H1 (cell line): ENCODE measurements around the gene NAV3. TPM values are rescaled to one million over a fixed set of nuclear protein-coding genes. Genes with fewer than 3 reads are reported as not detected.

Experiments
- CTCF ChIA-PET: fragments of 300-600 bp; sonication (Branson Sonifier 250); formaldehyde crosslinking; loops from one replicate; lab custom pipeline; 2021; ENCODE audit not compliant: partially characterized antibody; lab: Charles Lee
- POLR2A ChIA-PET: fragments of 300-600 bp; sonication (Branson Sonifier 250); formaldehyde crosslinking; loops from one replicate; lab custom pipeline; 2021; ENCODE audit warnings: inconsistent platforms; ENCODE audit not compliant: partially characterized antibody; lab: Charles Lee
- DNase-seq, 2 experiments: peaks; one replicate each; pipeline versions ENCODE4 v3.0.0 to v3.0.0-alpha.2; 2010 to 2022; ENCODE audit warnings: low spot score in 2 of 2, low read depth in 1 of 2, mixed read lengths in 1 of 2
- FAIRE-seq: peaks from 2 replicates; lab custom pipeline; 2011; peaks lifted over from hg19 to GRCh38; lab: Jason Lieb, UNC
- H2AFZ ChIP-seq: 2 replicates; pipeline ENCODE4 v1.8.1; 2012; ENCODE audit warnings: low read length, inconsistent platforms
- H2AK5ac ChIP-seq: 2 replicates; pipeline ENCODE4 v1.6.1; 2013; ENCODE audit warnings: low read depth, low read length
- H2BK120ac ChIP-seq: replicated peaks from 2 replicates; pipeline ENCODE3; 2013; ENCODE audit warnings: low read depth, low read length, inconsistent platforms
- H2BK12ac ChIP-seq: 2 replicates; pipeline ENCODE4 v1.6.1; 2013; ENCODE audit warnings: low read depth, low read length
- H2BK15ac ChIP-seq: 2 replicates; pipeline ENCODE4 v1.6.1; 2013; ENCODE audit warnings: low read length
- H2BK20ac ChIP-seq: 2 replicates; pipeline ENCODE4 v1.6.1; 2013; ENCODE audit warnings: low read length
- H2BK5ac ChIP-seq: 2 replicates; pipeline ENCODE4 v1.6.1; 2013; ENCODE audit warnings: low read depth, low read length
- H3K14ac ChIP-seq: 2 replicates; pipeline ENCODE4 v1.6.1; 2013; ENCODE audit warnings: inconsistent platforms; ENCODE audit not compliant: insufficient read length
- H3K18ac ChIP-seq: 2 replicates; pipeline ENCODE4 v1.6.1; 2013; ENCODE audit warnings: low read length; ENCODE audit errors: extremely low read depth
- H3K23ac ChIP-seq: 2 replicates; pipeline ENCODE4 v1.6.1; 2013; ENCODE audit warnings: inconsistent platforms; ENCODE audit not compliant: insufficient read length
- H3K23me2 ChIP-seq: 2 replicates; pipeline ENCODE4 v1.6.1; 2013; ENCODE audit warnings: low read depth, low read length
- H3K27ac ChIP-seq: 2 replicates; pipeline ENCODE4 v1.6.1; 2011; ENCODE audit warnings: low read depth, low read length, inconsistent platforms
- H3K27me3 ChIP-seq, 4 experiments: replicated peaks in 1 of 4; 1 replicate in 1 of 4; 2 replicates in 3 of 4; pipeline versions ENCODE4 v1.6.1 to v1.8.1; 2011 to 2013; ENCODE audit warnings: low read length in 3 of 4, mild to moderate bottlenecking in 3 of 4, inconsistent platforms in 2 of 4, mixed read lengths in 2 of 4, moderate library complexity in 1 of 4; ENCODE audit not compliant: control insufficient read depth in 3 of 4, insufficient read depth in 3 of 4; ENCODE audit errors: extremely low read depth in 1 of 4
- H3K36me3 ChIP-seq, 4 experiments: 2 replicates each; pipeline versions ENCODE4 v1.6.1 to v1.8.1; 2011 to 2013; ENCODE audit warnings: mild to moderate bottlenecking in 4 of 4, low read length in 3 of 4, moderate library complexity in 2 of 4, control low read depth in 1 of 4, inconsistent platforms in 1 of 4; ENCODE audit not compliant: insufficient read depth in 4 of 4, control insufficient read depth in 2 of 4
- H3K4ac ChIP-seq: replicated peaks from 2 replicates; pipeline ENCODE3; 2013; ENCODE audit warnings: low read length, low read depth, mixed read lengths, inconsistent platforms; ENCODE audit not compliant: insufficient read length
- H3K4me1 ChIP-seq, 4 experiments: replicated peaks in 1 of 4; 1 replicate in 1 of 4; 2 replicates in 3 of 4; pipeline versions ENCODE4 v1.6.1 to v1.8.1; 2011 to 2013; ENCODE audit warnings: low read length in 3 of 4, inconsistent platforms in 2 of 4, mixed read lengths in 1 of 4; ENCODE audit not compliant: insufficient read depth in 4 of 4, control insufficient read depth in 3 of 4
- H3K4me2 ChIP-seq, 2 experiments: 2 replicates each; pipeline versions ENCODE4 v1.6.1 to v1.8.1; 2011 to 2013; ENCODE audit warnings: low read depth in 2 of 2, low read length in 2 of 2, control low read depth in 1 of 2, inconsistent platforms in 1 of 2, mild to moderate bottlenecking in 1 of 2; ENCODE audit not compliant: insufficient read depth in 1 of 2
- H3K4me3 ChIP-seq, 4 experiments: fragments of 200-600, 300-600 bp in 1 of 4; sonication (generic), shearing (Covaris generic), sonication (Bioruptor Twin) in 1 of 4; 2 replicates each; pipeline versions ENCODE4 v1.5.1 to v1.8.1; 2011 to 2016; ENCODE audit warnings: low read length in 4 of 4, low read depth in 3 of 4, control low read depth in 2 of 4, inconsistent platforms in 2 of 4, mild to moderate bottlenecking in 2 of 4, mixed read lengths in 1 of 4, moderate library complexity in 1 of 4; ENCODE audit not compliant: insufficient read depth in 2 of 4; ENCODE audit errors: extremely low read depth in 1 of 4
- H3K56ac ChIP-seq: replicated peaks from 2 replicates; pipeline ENCODE3; 2013; ENCODE audit warnings: low read depth, mild to moderate bottlenecking, mixed read lengths, low read length, inconsistent platforms; ENCODE audit not compliant: insufficient read length
- H3K79me1 ChIP-seq: 2 replicates; pipeline ENCODE4 v1.6.1; 2013; ENCODE audit warnings: low read depth, low read length, control low read depth
- H3K79me2 ChIP-seq, 2 experiments: 2 replicates each; pipeline versions ENCODE4 v1.6.1 to v1.8.1; 2012 to 2013; ENCODE audit warnings: low read length in 2 of 2, mild to moderate bottlenecking in 2 of 2, inconsistent platforms in 1 of 2; ENCODE audit not compliant: insufficient read depth in 2 of 2, control insufficient read depth in 1 of 2
- H3K9ac ChIP-seq, 4 experiments: replicated peaks in 1 of 4; 1 replicate in 1 of 4; 2 replicates in 3 of 4; pipeline versions ENCODE4 v1.6.1 to v1.8.1; 2011 to 2013; ENCODE audit warnings: low read depth in 3 of 4, low read length in 3 of 4, control low read depth in 2 of 4, mild to moderate bottlenecking in 2 of 4, moderate library complexity in 2 of 4, inconsistent platforms in 1 of 4; ENCODE audit errors: extremely low read depth in 1 of 4
- H3K9me3 ChIP-seq, 2 experiments: 2 replicates each; pipeline versions ENCODE4 v1.6.1 to v1.8.1; 2012 to 2013; ENCODE audit warnings: mild to moderate bottlenecking in 2 of 2, moderate library complexity in 2 of 2, control low read depth in 1 of 2, inconsistent platforms in 1 of 2, low read depth in 1 of 2, low read length in 1 of 2, mixed read lengths in 1 of 2; ENCODE audit not compliant: insufficient read depth in 2 of 2
- H4K20me1 ChIP-seq, 2 experiments: replicated peaks in 1 of 2; 2 replicates each; pipeline versions ENCODE3 to v1.8.1; 2011 to 2013; ENCODE audit warnings: inconsistent platforms in 2 of 2, low read length in 2 of 2, mild to moderate bottlenecking in 1 of 2; ENCODE audit not compliant: insufficient read depth in 2 of 2, control insufficient read depth in 1 of 2
- H4K5ac ChIP-seq: 2 replicates; pipeline ENCODE4 v1.6.1; 2013; ENCODE audit warnings: low read length, low read depth, mixed read lengths, inconsistent platforms; ENCODE audit not compliant: insufficient read length
- H4K8ac ChIP-seq: 2 replicates; pipeline ENCODE4 v1.8.0; 2013; ENCODE audit warnings: mild to moderate bottlenecking, moderate library complexity, low read length, inconsistent platforms; ENCODE audit not compliant: insufficient read depth; ENCODE audit errors: extremely low read depth
- H4K91ac ChIP-seq: replicated peaks from 2 replicates; pipeline ENCODE3; 2013; ENCODE audit warnings: low read length, mixed read lengths, inconsistent platforms; ENCODE audit not compliant: insufficient read length
- BCL11A ChIP-seq, 2 experiments: IDR thresholded peaks; one replicate each; pipeline ENCODE4 v1.6.1; 2011; ENCODE audit warnings: low read depth in 2 of 2, low read length in 2 of 2, mild to moderate bottlenecking in 2 of 2
- CBX5 ChIP-seq: fragments of 300-800, 300-1000 bp; sonication (generic); IDR thresholded peaks from 2 replicates; pipeline ENCODE4 v1.7.1; 2016; ENCODE audit warnings: antibody characterized with exemption, low read length, low read depth
- CBX8 ChIP-seq: fragments of 300-800, 300-1000 bp; sonication (generic); IDR thresholded peaks from 2 replicates; pipeline ENCODE4 v1.7.1; 2016; ENCODE audit warnings: low read depth, low read length, borderline replicate concordance
- EZH2 ChIP-seq: fragments of 200-600 bp; sonication (generic); IDR thresholded peaks from 2 replicates; pipeline ENCODE4 v1.7.1; 2012; ENCODE audit warnings: low read depth, mild to moderate bottlenecking, moderate library complexity, low read length, inconsistent platforms; ENCODE audit not compliant: severe bottlenecking
- FOSL1 ChIP-seq: IDR thresholded peaks from 2 replicates; pipeline ENCODE4 v1.6.1; 2011; ENCODE audit warnings: mild to moderate bottlenecking, low read depth, low read length, moderate library complexity; ENCODE audit not compliant: insufficient read depth
- HDAC2 ChIP-seq, 2 experiments: fragments of 300-600 bp in 1 of 2; sonication (generic) in 1 of 2; IDR thresholded peaks; 2 replicates each; pipeline ENCODE4 v1.6.1; 2011 to 2012; ENCODE audit warnings: low read depth in 2 of 2, low read length in 2 of 2, mild to moderate bottlenecking in 2 of 2, moderate library complexity in 2 of 2, borderline replicate concordance in 1 of 2, inconsistent platforms in 1 of 2
- HDAC6 ChIP-seq: IDR thresholded peaks from one replicate; pipeline ENCODE4 v1.7.1; 2012; ENCODE audit warnings: low read depth, mild to moderate bottlenecking, inconsistent platforms, low read length, moderate library complexity
- RAD21 ChIP-seq, 2 experiments: IDR thresholded peaks in 1 of 2; conservative IDR thresholded peaks in 1 of 2; 2 replicates each; pipeline ENCODE4 v1.6.1; 2011; ENCODE audit warnings: low read depth in 2 of 2, low read length in 2 of 2, improper control_type of control experiment in 1 of 2, inconsistent platforms in 1 of 2, mild to moderate bottlenecking in 1 of 2, moderate library complexity in 1 of 2
- SAP30 ChIP-seq: fragments of 300-600 bp; sonication (generic); IDR thresholded peaks from 2 replicates; pipeline ENCODE4 v1.7.1; 2012; ENCODE audit warnings: low read length, moderate library complexity, mild to moderate bottlenecking, inconsistent platforms; ENCODE audit not compliant: insufficient read depth, insufficient replicate concordance
- SUZ12 ChIP-seq: fragments of 200-600 bp; sonication (generic); IDR thresholded peaks from 2 replicates; pipeline ENCODE4 v1.6.1; 2012; ENCODE audit warnings: mild to moderate bottlenecking, inconsistent platforms, low read length, moderate library complexity, mixed read lengths
- TAF1 ChIP-seq: IDR thresholded peaks from 2 replicates; pipeline ENCODE4 v1.6.1; 2011; ENCODE audit warnings: mild to moderate bottlenecking, low read depth, low read length
- WGBS, 2 experiments: shearing (Covaris generic) in 1 of 2; methylation state at CpG; one replicate each; pipeline versions ENCODE4 v1.1.6 to v1.1.7; 2013 to 2015; ENCODE audit warnings: low lambda C conversion rate in 2 of 2, mixed read lengths in 2 of 2, inconsistent platforms in 1 of 2, low coverage in 1 of 2, missing lambda C conversion rate in 1 of 2; ENCODE audit not compliant: insufficient replicate concordance in 2 of 2, insufficient coverage in 1 of 2, insufficient read length in 1 of 2; ENCODE audit errors: extremely low coverage in 1 of 2, missing lambda C conversion rate in 1 of 2; 5-methylcytosine and 5-hydroxymethylcytosine counted together
- polyA plus RNA-seq, 7 experiments: library from polyadenylated mRNA; depleted of rRNA in 3 of 7; stranded (reverse) in 5 of 7; unstranded in 2 of 7; fragments of >200 nt in 5 of 7; fragments of 200-250 nt in 2 of 7; gene quantifications; 1 replicate in 5 of 7; 2 replicates in 1 of 7; 4 replicates in 1 of 7; pipeline versions ENCODE4 v1.2.1 to v1.2.3, GENCODE V29; 2011 to 2013; ENCODE audit warnings: missing spikeins in 2 of 7, mixed read lengths in 2 of 7
- total RNA-seq: library from RNA; stranded (reverse); fragmentation: NEBNext Ultra II Directional; extraction: Animal tissue kit (Norgen Biotek cat#: 25700); gene quantifications from 2 replicates; pipeline ENCODE4 v1.2.1, GENCODE V29; 2021
- TF ChIP-seq, protein P1 (sequence below): IDR thresholded peaks from 2 replicates; pipeline ENCODE4 v1.6.1; 2012; ENCODE audit warnings: inconsistent platforms

The NAV3 gene
- total and polyA plus RNA-seq, 2 of the 8 experiments (the other 6 are each of a cell fraction or from before 2014, with no cell fraction given) = 0.47 to 5.0 TPM

DNA sequence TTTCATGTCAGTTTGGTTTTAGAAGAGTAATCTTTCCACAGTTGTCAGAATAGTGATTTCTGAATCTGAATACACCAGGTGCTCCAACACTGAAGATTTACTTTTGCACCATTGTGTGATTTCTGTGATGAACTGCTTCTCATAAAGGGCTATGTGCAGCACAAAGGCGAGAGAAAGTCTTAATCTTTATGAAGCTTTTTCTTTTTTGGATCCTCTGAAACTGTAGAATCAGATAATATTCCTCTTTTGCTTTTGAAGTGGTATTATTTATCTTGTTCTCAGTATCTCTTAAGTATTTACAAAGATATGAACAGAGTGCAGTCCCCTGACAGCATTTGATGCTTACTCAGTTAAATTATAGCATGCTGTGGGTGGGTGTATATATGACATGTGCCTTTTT lies 207.8 kb downstream of the NAV3 start:
- ChIA-PET POLR2A (no interaction called here), CTCF (interaction anchor here (1.2 to 2.5 kb wide), 4 partner anchors 15 to 82 kb away, joined by 3 to 12 read pairs (median 6); no protein-coding TSS in a partner anchor)
- FAIRE-seq = no peak
- Histone ChIP-seq H2BK120ac (no peak overlapping the region), H2BK12ac (no peak overlapping the region), H4K20me1 (no peaks in the 10 kb centered on the region), H3K4me2 (no peak overlapping the region), H2BK20ac (no peak overlapping the region), H3K14ac (no peak overlapping the region), H3K9me3 (no peaks in the 10 kb centered on the region), H4K91ac (no peak overlapping the region), H3K79me2 (no peaks in the 10 kb centered on the region), H2BK5ac (no peak overlapping the region), H3K79me1 (no peaks in the 10 kb centered on the region), H3K23ac (no peak overlapping the region), H4K5ac (no peak overlapping the region), H2AK5ac (no peak overlapping the region), H3K4ac (no peak overlapping the region), H3K4me1 (no peaks in the 10 kb centered on the region), H2AFZ (no peak overlapping the region), H3K27me3 (no peaks in the 10 kb centered on the region), H3K36me3 (no peaks in the 10 kb centered on the region), H3K56ac (no peak overlapping the region), H3K9ac (no peak overlapping the region), H3K27ac (no peak overlapping the region), H4K8ac (no peak overlapping the region), H3K23me2 (no peaks in the 10 kb centered on the region), H3K18ac (no peak overlapping the region), H2BK15ac (no peak overlapping the region), H3K4me3 (no peak overlapping the region)
- DNase-seq = no peak
- WGBS, 2 experiments = 82% methylated on average over 1 of the region's 1 CpG; no CpG with 5 or more reads in 1 of the 2 experiments
- TF ChIP-seq HDAC6 (no peak), EZH2 (no peak), SUZ12 (no peak), HDAC2 (IDR thresholded peaks at IDR 0.05; ENCODE audit: borderline replicate concordance in 1 of 2, low read depth in 2 of 2, low read length in 2 of 2) (no peak), CBX8 (no peak), TAF1 (no peak), FOSL1 (no peak), CBX5 (no peak), RAD21 (IDR thresholded peaks at IDR 0.05 in 1 of 2, conservative IDR thresholded peaks at IDR 0.05 in 1 of 2; ENCODE audit: low read depth in 2 of 2, low read length in 2 of 2) (no peak), SAP30 (no peak), BCL11A (IDR thresholded peaks at IDR 0.05; ENCODE audit: low read depth in 2 of 2, low read length in 2 of 2) (no peak)
- TF ChIP-seq, protein P1, sequence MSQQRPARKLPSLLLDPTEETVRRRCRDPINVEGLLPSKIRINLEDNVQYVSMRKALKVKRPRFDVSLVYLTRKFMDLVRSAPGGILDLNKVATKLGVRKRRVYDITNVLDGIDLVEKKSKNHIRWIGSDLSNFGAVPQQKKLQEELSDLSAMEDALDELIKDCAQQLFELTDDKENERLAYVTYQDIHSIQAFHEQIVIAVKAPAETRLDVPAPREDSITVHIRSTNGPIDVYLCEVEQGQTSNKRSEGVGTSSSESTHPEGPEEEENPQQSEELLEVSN = no peak
